ENCODE measurements around the gene SLC35F5.
A peak's percentile ranks its signal among the peaks of the same experiment; 100 is the strongest.

Gene SLC35F5

GRCh38 chr2:113707106-113707505, 49.3 kb downstream of the SLC35F5 start:
- TF ChIP-seq TAF1 (IDR thresholded peaks at IDR 0.05; ENCODE audit: borderline replicate concordance, insufficient read depth, low read length) (no peak), REST (IDR thresholded peaks at IDR 0.05; ENCODE audit: insufficient read depth in 1 of 2, low read depth in 2 of 2, low read length in 2 of 2) (no peak), SIN3A (IDR thresholded peaks at IDR 0.05; ENCODE audit: borderline replicate concordance, insufficient read depth, low read length) (no peak), POLR2AphosphoS5 (IDR thresholded peaks at IDR 0.05; ENCODE audit: low read depth, low read length) (no peak), FOXP2 (optimal IDR thresholded peaks at IDR 0.05; ENCODE audit: borderline replicate concordance, extremely low read depth, extremely low read length, insufficient read depth) (no peak)

GRCh38 chr2:113705982-113706523, 50.4 kb downstream of the SLC35F5 start:
- TF ChIP-seq TAF1 (IDR thresholded peaks at IDR 0.05; ENCODE audit: borderline replicate concordance, insufficient read depth, low read length) (no peak), FOXP2 (optimal IDR thresholded peaks at IDR 0.05; ENCODE audit: borderline replicate concordance, extremely low read depth, extremely low read length, insufficient read depth) (no peak), REST (IDR thresholded peaks at IDR 0.05; ENCODE audit: insufficient read depth in 1 of 2, low read depth in 2 of 2, low read length in 2 of 2) (no peak), SIN3A (IDR thresholded peaks at IDR 0.05; ENCODE audit: borderline replicate concordance, insufficient read depth, low read length) (no peak), POLR2AphosphoS5 (IDR thresholded peaks at IDR 0.05; ENCODE audit: low read depth, low read length) (no peak)

DNA sequence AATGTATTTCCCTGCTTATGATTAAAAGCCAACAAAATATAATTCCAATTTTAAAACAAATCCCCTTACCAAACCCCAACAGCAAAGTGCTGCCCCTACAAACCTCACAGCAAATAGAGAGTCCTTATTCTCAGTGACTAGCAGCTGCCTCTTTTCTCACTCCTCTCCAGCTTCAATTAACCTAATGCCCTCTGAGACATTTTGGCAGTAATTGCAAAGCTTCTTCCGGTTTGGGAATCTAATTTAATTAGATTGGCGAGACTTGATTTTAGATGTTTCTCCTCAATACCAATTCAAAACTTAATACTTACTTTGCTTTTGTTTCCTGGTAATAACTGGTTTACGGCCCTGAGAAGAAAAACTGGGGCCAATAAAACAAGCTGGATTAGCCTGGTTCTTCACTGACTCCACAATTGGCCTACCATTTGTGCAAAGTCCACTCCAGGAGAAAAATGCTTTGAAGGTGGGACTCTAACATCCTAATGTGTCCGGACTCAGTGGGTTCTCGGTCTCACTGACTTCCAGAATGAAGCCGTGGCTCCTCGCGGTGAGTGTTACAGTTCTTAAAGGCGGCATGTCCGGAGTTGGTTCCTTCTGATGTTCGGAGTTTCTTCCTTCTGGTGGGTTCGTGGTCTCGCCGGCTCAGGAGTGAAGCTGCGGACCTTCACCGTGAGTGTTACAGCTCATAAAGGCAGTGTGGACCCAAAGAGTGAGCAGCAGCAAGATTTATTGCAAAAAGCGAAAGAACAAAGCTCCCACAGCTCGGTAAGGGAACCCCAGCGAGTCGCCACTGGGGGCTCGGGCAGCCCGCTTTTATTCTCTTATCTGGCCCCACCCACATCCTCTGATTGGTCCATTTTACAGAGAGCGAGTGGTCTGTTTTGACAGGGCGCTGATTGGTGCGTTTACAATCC, 52.8 kb downstream of the SLC35F5 start:
- TF ChIP-seq SIN3A (IDR thresholded peaks at IDR 0.05; ENCODE audit: borderline replicate concordance, insufficient read depth, low read length) (no peak), TAF1 (IDR thresholded peaks at IDR 0.05; ENCODE audit: borderline replicate concordance, insufficient read depth, low read length) (no peak), REST (IDR thresholded peaks at IDR 0.05; ENCODE audit: insufficient read depth in 1 of 2, low read depth in 2 of 2, low read length in 2 of 2) (no peak), POLR2AphosphoS5 (IDR thresholded peaks at IDR 0.05; ENCODE audit: low read depth, low read length) (no peak), FOXP2 (optimal IDR thresholded peaks at IDR 0.05; ENCODE audit: borderline replicate concordance, extremely low read depth, extremely low read length, insufficient read depth) (no peak)

DNA sequence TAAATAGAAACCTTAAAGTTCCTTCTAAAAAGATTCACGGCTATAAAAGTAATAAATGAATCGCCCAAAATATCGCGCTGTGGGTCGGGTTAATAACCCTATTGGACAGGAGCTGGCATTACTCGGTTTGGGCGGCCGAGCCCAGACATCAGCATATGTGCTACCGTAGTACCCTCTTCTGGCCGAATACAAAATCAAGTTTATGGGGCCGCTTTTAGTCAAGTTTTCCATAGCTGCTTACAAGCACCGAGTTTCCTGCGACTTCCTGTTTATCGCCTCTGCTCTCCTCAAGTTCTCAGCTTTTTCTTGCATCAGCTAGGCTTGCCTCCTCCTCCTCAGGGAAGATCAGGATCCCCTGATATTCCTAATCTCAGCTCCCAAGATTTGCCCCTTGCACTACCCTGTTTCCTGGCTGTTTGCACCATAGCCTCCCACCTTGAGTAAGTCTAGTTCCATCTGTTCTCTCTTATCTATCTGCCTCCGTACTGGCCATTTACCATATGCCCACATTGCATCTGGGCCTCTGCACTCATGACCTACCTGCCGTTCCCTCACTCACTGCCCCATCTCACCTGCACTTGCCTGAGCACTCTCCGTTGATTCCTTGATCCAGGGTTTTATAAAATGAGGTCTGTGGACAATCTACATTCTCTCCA, 56.1 kb downstream of the SLC35F5 start:
- TF ChIP-seq TAF1 (IDR thresholded peaks at IDR 0.05; ENCODE audit: borderline replicate concordance, insufficient read depth, low read length) (no peak), FOXP2 (optimal IDR thresholded peaks at IDR 0.05; ENCODE audit: borderline replicate concordance, extremely low read depth, extremely low read length, insufficient read depth) (peak; percentile 85)

DNA sequence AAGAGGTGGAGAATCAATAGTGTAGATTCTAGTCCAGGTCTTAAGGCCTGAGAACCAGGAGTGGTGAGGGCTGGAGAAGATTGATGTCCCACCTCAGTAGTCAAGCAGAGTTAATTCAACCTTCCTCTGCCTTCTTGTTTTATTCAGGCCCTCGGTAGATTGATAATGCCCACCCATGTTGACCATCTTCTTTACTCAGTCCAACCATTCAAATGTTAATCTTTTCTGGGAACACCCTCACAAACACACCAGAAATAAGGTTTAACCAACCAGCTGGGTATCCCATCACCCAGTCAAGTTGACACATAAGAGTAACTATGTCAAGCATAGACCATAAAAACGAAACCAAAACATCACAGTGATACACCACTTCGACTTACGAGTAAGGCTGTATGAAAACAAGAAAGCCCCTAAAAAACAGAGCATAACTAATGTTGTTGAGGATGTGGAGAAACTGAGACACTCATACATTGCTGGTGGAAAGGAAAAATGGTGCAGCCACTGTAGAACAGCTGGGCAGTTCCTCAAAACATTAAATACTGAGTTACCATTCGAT, 57.5 kb downstream of the SLC35F5 start:
- TF ChIP-seq TAF1 (IDR thresholded peaks at IDR 0.05; ENCODE audit: borderline replicate concordance, insufficient read depth, low read length) = no peak
- TF ChIP-seq SIN3A (IDR thresholded peaks at IDR 0.05; ENCODE audit: borderline replicate concordance, insufficient read depth, low read length) = no peak
- no peak for TF ChIP-seq POLR2AphosphoS5 (IDR thresholded peaks at IDR 0.05; ENCODE audit: low read depth, low read length)
- TF ChIP-seq FOXP2 (optimal IDR thresholded peaks at IDR 0.05; ENCODE audit: borderline replicate concordance, extremely low read depth, extremely low read length, insufficient read depth) = no peak
- TF ChIP-seq REST (IDR thresholded peaks at IDR 0.05; ENCODE audit: insufficient read depth in 1 of 2, low read depth in 2 of 2, low read length in 2 of 2) = no peak

Data from PFSK-1 (cell line).